Fibroblast of gingiva (primary cell): ENCODE results near the gene GLB1L2.

Experiments
- DNase-seq: peaks from one replicate; pipeline ENCODE4 v3.0.0-alpha.2; 2011; ENCODE audit warnings: low read depth

The GLB1L2 gene

GRCh38 chr11:134385774-134386565 is 54.2 kb downstream of the GLB1L2 start:
- no peak for DNase-seq

- no peak for DNase-seq
Observed at GRCh38 chr11:134386945-134387344, 55.2 kb downstream of the GLB1L2 start.

- no peak for DNase-seq
Observed at GRCh38 chr11:134387501-134387900, 55.7 kb downstream of the GLB1L2 start.

GRCh38 chr11:134388590-134388989 is 56.8 kb downstream of the GLB1L2 start:
- no peak for DNase-seq

- DNase-seq, result no peak
Observed at GRCh38 chr11:134389464-134390180, 57.8 kb downstream of the GLB1L2 start.

GRCh38 chr11:134390706-134391569 is 59.1 kb downstream of the GLB1L2 start:
- no peak for DNase-seq

GRCh38 chr11:134391656-134392055 is 59.9 kb downstream of the GLB1L2 start:
- DNase-seq, result no peak

GRCh38 chr11:134392953-134393615 is 61.3 kb downstream of the GLB1L2 start:
- no peak for DNase-seq

- DNase-seq, result no peak
Observed at GRCh38 chr11:134393638-134394037, 61.9 kb downstream of the GLB1L2 start.

- DNase-seq, result no peak
Observed at GRCh38 chr11:134394311-134394710, 62.5 kb downstream of the GLB1L2 start.

GRCh38 chr11:134395002-134395401 is 63.2 kb downstream of the GLB1L2 start:
- no peak for DNase-seq

- DNase-seq, result no peak
Observed at GRCh38 chr11:134397304-134398078, 65.7 kb downstream of the GLB1L2 start.

- no peak for DNase-seq
Observed at GRCh38 chr11:134398079-134398444, 66.3 kb downstream of the GLB1L2 start.

GRCh38 chr11:134398644-134399292 is 67.0 kb downstream of the GLB1L2 start:
- DNase-seq, result no peak

- no peak for DNase-seq
Observed at GRCh38 chr11:134399293-134399654, 67.5 kb downstream of the GLB1L2 start.

- DNase-seq, result no peak
Observed at GRCh38 chr11:134399996-134400395, 68.2 kb downstream of the GLB1L2 start.

GRCh38 chr11:134401825-134402809 is 70.3 kb downstream of the GLB1L2 start:
- no peak for DNase-seq

- no peak for DNase-seq
Observed at GRCh38 chr11:134402910-134403309, 71.1 kb downstream of the GLB1L2 start.

- no peak for DNase-seq
Observed at GRCh38 chr11:134404575-134405341, 73.0 kb downstream of the GLB1L2 start.
